ENCODE results near the gene SLC6A17. TPM values are rescaled to one million over a fixed set of nuclear protein-coding genes. Genes with fewer than 3 reads are reported as not detected.

The SLC6A17 gene
- total RNA-seq, 1 donor: under 0.01 TPM

DNA sequence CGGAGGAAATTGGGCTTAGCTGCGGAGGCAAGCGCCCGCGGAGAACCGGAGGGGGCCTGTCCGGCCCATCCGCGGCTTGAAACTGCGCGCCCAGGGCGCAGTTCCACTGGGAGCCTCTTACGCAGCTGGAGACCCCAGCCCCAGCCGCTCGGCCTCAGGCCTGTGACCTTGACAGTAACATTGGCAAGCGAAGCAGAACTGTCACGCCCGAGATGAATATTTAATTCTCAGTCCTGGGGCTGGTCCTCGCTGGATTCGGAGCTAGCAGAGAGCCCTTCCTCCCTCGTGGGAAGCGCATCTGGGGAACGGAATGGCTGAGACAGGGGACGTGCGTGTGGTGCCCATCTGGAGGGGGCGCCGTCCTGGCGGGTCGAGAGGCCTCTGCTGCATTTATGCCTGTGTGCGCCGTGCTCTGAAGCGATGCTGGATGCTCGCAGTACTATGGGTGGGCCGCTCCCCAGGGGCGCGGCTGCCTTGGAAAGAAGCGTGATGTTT is 928 bp downstream of the SLC6A17 start:
- no peak overlapping the region for H3K4me3 ChIP-seq (ENCODE audit: low read depth, low read length)

DNA sequence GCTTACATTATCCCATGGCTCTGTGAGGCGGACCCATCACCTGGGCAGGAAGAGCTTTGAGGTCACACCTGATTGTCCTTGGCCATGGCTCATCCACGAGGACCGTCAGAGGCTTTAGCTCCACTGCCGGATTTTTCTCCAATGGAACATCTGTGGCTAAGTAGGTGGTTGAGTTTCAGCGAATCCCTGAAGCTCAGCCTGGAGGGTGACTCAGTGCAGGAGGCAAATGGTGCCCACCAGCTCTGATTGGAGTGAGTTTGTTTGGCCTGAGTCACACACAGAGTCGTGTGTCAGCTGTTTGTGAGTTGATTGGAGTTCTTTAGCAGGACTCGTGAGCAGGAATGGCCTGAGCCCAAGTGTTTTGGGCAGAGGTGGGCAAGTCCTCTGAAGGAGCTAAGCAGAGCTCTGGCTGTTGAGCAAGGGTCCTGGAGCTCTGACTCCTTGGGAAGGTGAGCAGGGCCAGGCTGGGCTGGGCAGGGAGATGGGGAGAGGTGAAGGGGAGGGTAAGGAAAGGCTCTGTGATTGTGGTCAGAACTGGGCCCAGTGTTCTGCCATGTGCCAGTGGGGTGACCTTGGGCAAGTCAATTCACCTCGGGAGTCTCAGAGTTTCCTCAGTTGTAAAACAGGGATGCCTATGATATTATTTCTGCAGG is 2.0 kb downstream of the SLC6A17 start:
- no peak overlapping the region for H3K4me3 ChIP-seq (ENCODE audit: low read depth, low read length)
- no peak for DNase-seq (ENCODE audit: low read depth)
- TF ChIP-seq, protein P1, sequence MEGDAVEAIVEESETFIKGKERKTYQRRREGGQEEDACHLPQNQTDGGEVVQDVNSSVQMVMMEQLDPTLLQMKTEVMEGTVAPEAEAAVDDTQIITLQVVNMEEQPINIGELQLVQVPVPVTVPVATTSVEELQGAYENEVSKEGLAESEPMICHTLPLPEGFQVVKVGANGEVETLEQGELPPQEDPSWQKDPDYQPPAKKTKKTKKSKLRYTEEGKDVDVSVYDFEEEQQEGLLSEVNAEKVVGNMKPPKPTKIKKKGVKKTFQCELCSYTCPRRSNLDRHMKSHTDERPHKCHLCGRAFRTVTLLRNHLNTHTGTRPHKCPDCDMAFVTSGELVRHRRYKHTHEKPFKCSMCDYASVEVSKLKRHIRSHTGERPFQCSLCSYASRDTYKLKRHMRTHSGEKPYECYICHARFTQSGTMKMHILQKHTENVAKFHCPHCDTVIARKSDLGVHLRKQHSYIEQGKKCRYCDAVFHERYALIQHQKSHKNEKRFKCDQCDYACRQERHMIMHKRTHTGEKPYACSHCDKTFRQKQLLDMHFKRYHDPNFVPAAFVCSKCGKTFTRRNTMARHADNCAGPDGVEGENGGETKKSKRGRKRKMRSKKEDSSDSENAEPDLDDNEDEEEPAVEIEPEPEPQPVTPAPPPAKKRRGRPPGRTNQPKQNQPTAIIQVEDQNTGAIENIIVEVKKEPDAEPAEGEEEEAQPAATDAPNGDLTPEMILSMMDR (IDR thresholded peaks at IDR 0.05; ENCODE audit: insufficient read depth, low read depth, low read length): no peak

More for the DNA sequence above, 928 bp downstream of the SLC6A17 start:
- no peak for DNase-seq (ENCODE audit: low read depth)
- TF ChIP-seq, protein P1 (IDR thresholded peaks at IDR 0.05; ENCODE audit: insufficient read depth, low read depth, low read length): no peak

DNA sequence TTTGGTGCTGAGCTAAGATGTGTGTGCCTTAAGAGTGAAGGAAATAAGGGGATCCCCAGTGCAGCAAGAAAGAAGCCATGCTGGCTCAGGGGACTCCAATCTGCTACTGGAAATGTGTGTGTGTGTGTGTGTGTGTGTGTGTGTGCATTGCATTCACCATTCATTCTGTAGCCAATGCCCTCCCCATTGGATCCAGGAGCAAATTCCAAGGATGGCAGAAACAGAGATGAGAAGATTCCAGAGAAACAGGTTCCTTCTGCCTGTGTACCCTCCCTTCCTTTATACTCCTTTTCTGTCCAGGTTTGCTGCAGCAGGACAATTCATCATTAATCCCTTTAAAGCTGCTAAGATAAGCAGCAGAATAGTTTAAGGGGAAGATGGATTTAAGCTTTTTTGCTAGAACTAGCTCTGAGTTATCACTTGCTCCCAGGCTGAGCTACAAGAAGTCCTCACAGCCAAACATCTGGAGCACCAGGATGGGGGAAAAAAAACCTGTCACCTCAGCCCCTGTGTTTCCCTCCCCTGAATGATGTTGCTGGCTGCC is 3.2 kb downstream of the SLC6A17 start:
- TF ChIP-seq, protein P1 (IDR thresholded peaks at IDR 0.05; ENCODE audit: insufficient read depth, low read depth, low read length): no peak
- no peak for DNase-seq (ENCODE audit: low read depth)
- no peak overlapping the region for H3K4me3 ChIP-seq (ENCODE audit: low read depth, low read length)

DNA sequence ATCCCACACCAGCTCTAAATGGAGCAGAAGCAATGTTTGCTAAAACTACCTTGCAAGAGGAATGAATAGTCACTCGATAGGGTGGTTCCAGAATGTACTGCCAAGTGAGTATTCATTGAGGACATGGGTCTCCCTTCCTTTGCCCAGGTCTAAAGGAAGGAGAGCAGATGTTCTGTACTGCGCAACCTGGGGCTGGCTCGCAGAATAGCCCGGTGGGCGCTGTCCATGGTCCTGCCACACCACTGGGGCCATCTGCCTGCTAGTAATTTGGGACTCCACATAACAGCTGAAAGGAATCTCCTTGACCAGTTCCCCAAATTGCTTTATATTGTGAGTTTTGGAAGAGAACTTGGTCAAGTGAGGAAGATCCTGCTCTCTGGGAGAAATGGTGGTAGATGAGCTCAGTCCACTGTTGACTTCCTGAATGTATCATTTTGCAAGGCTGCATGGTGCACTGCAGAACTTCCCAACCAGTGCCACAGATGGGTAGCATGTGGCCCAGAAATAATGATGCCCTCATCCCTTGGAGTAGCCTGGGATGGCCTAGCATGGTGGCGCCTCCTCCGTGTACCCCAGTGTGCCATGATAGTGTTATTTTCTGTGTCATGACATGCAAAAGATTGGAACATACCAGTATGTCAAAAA is 5.7 kb downstream of the SLC6A17 start:
- peak; percentile 70 for DNase-seq (ENCODE audit: low read depth)

DNA sequence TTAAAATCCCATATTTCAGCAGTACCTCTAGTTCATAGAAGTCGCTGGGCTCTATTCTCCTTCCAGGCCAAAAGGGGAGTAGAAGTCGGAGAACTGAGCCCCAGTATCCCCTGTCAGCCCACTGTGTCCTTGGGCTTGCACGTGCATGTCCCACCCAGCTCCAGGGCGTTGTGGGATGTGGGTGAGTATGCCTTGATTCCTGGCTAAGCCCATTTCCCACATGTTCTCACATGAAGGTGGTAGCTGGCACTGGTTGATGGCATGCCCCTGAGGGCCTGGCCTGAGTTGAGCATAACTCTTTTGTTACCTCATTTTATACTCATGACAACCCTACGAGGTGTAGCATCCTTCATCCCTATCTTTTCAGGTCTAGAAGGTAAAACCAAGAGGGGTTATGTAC is 8.0 kb downstream of the SLC6A17 start:
- H3K4me3 ChIP-seq (ENCODE audit: low read depth, low read length): no peak overlapping the region
- no peak for DNase-seq (ENCODE audit: low read depth)
- TF ChIP-seq, protein P1 (IDR thresholded peaks at IDR 0.05; ENCODE audit: insufficient read depth, low read depth, low read length): no peak

More for the DNA sequence above, 5.7 kb downstream of the SLC6A17 start:
- H3K4me3 ChIP-seq (ENCODE audit: low read depth, low read length): no peak overlapping the region
- TF ChIP-seq, protein P1 (IDR thresholded peaks at IDR 0.05; ENCODE audit: insufficient read depth, low read depth, low read length): no peak

DNA sequence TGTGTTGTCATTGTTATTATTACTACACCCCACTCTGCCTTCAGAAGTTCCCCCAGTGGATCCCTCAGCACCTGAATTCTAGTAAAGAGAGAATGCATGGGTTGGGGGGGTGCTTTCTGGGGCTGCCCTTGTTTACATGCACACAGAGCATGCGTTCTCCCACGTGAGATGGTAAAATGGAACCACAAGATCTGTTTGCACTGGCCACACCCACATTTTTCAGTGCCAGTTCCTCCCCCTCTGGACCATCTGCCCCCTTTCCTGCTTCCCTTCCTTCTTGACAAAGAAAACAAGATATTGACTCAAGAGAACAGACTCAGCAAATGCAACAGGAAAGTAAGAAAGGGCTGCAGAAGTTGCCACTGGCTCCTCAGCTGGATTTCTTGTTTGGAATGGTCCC is 8.9 kb downstream of the SLC6A17 start:
- no peak overlapping the region for H3K4me3 ChIP-seq (ENCODE audit: low read depth, low read length)
- DNase-seq (ENCODE audit: low read depth): no peak
- TF ChIP-seq, protein P1 (IDR thresholded peaks at IDR 0.05; ENCODE audit: insufficient read depth, low read depth, low read length): no peak

Measured in fibroblast of villous mesenchyme (primary cell).